Astrocyte of the cerebellum (primary cell): ENCODE data around the gene CX3CL1.
"Not testable (repeated sequence)": the region's sequence is repeated elsewhere in the genome, so short reads cannot be mapped to it uniquely, and the experiment has no call there.

Experiments
- DNase-seq: peaks from one replicate; pipeline ENCODE4 v3.0.0-alpha.2; 2011; ENCODE audit warnings: low read depth
- H3K4me3 ChIP-seq: 2 replicates; pipeline ENCODE4 v1.5.1; 2011; ENCODE audit warnings: mild to moderate bottlenecking, low read depth, low read length, moderate library complexity
- in situ Hi-C: cut with HindIII; loops from 2 replicates; pipeline ENCODE4 v1.10.0; 2017; ENCODE audit warnings: low sequenced_read_pairs
- TF ChIP-seq, protein P1 (sequence below): IDR thresholded peaks from 2 replicates; pipeline ENCODE4 v1.5.1; 2012; ENCODE audit warnings: low read length, low read depth, moderate library complexity, mild to moderate bottlenecking; ENCODE audit errors: missing control alignments

CX3CL1 gene

DNA sequence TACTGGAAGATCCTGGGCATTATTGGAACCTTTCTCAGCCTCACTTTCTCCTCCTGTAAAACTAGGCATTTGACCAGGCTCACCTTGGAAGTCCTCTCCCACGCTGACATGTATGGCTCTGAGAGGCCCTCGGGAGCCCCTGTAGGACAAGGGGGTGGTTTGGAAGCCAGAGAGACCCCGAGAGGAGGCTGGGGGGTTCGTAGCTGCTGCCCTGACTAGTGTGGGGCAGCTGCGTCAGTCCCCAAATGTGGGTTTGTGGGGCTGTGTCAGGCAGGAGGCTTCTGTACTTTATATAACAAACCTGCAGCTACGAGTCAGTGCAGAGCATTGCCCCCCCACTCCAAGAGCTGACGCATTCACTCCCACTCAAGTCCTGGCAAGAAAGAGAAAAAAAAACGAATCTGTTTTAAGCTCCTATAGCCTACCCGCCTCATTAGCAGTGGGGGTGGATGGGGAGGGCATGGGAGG lies 1.8 kb downstream of the CX3CL1 start:
- TF ChIP-seq, protein P1, sequence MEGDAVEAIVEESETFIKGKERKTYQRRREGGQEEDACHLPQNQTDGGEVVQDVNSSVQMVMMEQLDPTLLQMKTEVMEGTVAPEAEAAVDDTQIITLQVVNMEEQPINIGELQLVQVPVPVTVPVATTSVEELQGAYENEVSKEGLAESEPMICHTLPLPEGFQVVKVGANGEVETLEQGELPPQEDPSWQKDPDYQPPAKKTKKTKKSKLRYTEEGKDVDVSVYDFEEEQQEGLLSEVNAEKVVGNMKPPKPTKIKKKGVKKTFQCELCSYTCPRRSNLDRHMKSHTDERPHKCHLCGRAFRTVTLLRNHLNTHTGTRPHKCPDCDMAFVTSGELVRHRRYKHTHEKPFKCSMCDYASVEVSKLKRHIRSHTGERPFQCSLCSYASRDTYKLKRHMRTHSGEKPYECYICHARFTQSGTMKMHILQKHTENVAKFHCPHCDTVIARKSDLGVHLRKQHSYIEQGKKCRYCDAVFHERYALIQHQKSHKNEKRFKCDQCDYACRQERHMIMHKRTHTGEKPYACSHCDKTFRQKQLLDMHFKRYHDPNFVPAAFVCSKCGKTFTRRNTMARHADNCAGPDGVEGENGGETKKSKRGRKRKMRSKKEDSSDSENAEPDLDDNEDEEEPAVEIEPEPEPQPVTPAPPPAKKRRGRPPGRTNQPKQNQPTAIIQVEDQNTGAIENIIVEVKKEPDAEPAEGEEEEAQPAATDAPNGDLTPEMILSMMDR, result no peak
- H3K4me3 ChIP-seq, result no peak overlapping the region
- DNase-seq, result no peak
- in situ Hi-C loops, result no loop called here

DNA sequence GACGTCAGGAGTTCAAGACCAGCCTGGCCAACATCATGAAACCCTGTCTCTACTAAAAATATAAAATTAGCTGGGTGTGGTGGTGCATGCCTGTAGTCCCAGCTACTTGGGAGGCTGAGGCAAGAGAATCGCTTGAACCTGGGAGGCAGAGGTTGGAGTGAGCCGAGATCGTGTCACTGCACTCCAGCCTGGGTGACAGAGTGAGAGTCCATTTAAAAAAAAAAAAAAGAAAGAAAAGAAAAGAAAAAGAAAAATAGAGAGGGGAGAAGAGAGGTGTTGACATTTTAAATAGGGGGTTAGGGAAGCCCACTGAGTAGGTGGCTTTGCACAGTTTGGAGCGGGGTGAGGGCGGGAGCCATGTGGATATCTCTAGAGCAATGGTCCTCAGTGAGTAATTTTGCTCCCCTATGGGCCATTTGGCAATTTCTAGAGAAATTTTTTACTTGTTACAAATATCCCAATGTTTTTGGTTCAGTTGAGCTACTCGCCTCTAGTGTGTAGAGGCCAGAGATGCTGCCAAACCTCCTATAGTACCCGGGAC lies 2.7 kb downstream of the CX3CL1 start:
- DNase-seq, H3K4me3 ChIP-seq, in situ Hi-C loops: not testable (repeated sequence)

GRCh38 chr16:57376313-57376818 lies 4.1 kb downstream of the CX3CL1 start:
- in situ Hi-C loops, result no loop called here
- TF ChIP-seq, protein P1, result no peak
- DNase-seq, result no peak
- no peak overlapping the region for H3K4me3 ChIP-seq

GRCh38 chr16:57377080-57377841 lies 5.0 kb downstream of the CX3CL1 start:
- TF ChIP-seq, protein P1, result no peak
- in situ Hi-C loops, result no loop called here
- H3K4me3 ChIP-seq, result no peak overlapping the region
- no peak for DNase-seq

DNA sequence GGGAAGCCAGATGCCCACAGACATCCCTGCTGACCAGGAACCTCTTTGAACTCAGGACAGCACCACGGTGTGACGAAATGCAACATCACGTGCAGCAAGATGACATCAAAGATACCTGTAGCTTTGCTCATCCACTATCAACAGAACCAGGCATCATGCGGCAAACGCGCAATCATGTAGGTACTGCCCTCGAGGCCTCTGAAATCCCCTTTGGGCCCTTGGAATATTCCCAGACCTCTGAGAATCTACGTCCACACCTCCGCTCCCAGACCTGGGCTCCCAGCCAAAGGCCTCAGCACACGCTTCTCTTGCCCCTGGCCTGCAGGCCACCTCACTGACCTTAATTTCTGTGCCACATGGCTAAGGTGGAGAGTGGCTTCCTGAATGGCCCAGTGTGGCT lies 7.3 kb downstream of the CX3CL1 start:
- in situ Hi-C loops, result no loop called here
- no peak for DNase-seq
- TF ChIP-seq, protein P1, result no peak
- H3K4me3 ChIP-seq, result no peak overlapping the region

- in situ Hi-C loops, result no loop called here
- DNase-seq, result no peak
- TF ChIP-seq, protein P1, result no peak
- H3K4me3 ChIP-seq, result no peak overlapping the region
These were observed 8.6 kb downstream of the CX3CL1 start for GRCh38 chr16:57380671-57381462.
